HK-2 (cell line): ENCODE measurements around the gene KCNMA1.

Experiments
- DNase-seq: peaks from one replicate; pipeline ENCODE4 v3.0.0-alpha.2; 2018; ENCODE audit not compliant: unreplicated experiment

Gene KCNMA1

DNA sequence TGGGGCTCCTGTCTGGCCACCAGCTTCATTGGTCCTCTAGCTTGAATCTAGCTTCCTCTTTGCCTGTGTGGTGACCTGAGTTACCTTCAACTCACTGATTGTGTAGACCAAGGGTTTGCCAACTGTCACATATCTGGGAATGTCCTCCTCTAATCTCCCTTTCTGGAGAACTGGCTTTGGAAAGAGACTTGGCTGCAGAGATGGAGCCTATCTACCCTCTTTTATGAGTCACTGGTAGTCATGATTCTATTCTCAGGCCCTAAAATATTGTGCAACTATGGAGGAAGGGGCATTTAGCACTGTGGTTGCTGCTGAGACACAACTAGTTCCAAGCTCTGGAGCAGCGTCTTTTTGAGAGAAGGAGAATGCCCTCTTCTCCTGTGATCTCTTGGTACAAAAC lies 691.3 kb downstream of the KCNMA1 start:
- no peak for DNase-seq

GRCh38 chr10:76945166-76945565 lies 692.4 kb downstream of the KCNMA1 start:
- DNase-seq: no peak

DNA sequence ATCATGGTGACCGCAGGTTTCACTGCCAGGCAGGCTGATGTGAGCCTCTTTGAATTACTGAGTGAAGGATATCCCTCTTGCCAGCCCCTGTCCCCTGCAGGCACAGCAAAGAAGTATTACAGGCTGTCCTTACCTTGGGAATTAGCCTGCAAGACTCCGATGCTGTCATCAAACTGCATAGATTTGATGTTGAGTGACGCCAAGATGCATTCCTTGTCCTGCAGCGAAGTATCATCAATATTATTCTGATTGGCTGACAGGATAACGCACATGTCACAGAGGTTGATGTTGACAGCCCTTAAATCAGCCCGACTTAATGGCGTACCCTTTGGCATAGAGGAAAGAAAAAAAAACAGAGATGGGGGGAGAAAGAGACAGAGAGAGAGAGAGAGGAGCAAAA lies 693.0 kb downstream of the KCNMA1 start:
- no peak for DNase-seq

DNA sequence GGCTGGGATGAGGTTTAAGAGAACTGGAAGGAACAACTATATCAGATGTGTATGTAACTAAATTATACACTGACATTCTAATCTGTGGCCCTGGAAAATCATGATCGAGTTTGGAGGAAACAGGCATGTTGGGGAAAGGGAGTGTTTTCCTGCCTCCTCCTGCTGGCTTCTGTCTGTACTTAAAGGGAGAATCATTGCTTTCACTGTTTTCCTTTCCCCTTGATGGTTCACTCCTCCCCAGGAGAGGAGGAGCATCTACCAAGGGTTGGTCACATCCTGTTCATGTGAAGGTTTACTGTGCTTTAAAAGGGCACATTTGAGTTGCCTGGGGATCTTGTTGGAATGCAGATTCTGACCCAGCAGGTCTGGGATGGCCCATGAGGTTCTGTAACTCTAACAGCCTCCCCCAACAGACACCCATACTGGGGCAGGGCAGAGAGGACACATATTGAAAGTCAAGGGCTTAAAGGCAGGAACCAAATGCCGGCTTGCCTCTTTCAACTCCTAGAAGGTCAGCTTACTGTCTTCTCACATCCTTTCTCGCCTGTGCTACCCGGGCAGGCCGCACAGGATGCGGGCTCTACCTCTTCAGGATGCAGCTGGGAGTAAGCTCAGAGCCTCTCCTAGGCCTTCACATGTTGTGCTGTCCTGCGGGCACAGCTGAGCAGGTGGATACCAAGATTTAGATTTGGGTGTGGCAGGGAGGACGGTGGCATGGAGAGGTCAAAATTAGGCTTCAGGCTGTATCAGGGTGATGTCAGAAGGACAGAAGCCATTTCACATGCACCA lies 694.8 kb downstream of the KCNMA1 start:
- no peak for DNase-seq

DNA sequence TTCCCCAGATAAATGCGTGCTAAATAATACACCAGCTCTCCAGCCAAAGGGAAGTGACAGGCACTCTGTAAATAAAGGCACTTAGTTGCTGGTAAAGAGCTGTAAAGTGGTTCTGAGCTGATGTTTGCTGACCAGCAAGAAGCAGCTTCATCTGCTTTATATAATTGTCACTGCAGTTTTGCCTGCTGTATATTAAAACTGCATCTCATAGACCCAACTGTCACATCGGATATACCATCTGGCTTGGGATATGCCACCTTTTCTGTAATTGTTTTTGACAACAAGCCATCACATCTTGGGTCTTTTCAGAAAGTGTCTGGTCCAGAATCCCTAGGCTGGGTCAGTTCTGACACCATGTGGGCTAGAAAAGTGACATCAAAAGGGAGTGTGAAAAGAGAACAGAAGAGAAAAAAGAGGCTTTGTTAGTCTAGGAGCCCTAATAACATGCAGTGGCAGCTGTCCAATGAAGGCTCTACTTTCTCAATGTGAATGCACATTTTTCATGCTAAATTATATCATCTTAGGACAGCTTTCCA lies 697.6 kb downstream of the KCNMA1 start:
- no peak for DNase-seq

GRCh38 chr10:76937181-76937600 lies 700.4 kb downstream of the KCNMA1 start:
- no peak for DNase-seq

- DNase-seq: no peak
These were observed 701.5 kb downstream of the KCNMA1 start for GRCh38 chr10:76935941-76936613.

- no peak for DNase-seq
These were observed 709.0 kb downstream of the KCNMA1 start for GRCh38 chr10:76928565-76928964.

DNA sequence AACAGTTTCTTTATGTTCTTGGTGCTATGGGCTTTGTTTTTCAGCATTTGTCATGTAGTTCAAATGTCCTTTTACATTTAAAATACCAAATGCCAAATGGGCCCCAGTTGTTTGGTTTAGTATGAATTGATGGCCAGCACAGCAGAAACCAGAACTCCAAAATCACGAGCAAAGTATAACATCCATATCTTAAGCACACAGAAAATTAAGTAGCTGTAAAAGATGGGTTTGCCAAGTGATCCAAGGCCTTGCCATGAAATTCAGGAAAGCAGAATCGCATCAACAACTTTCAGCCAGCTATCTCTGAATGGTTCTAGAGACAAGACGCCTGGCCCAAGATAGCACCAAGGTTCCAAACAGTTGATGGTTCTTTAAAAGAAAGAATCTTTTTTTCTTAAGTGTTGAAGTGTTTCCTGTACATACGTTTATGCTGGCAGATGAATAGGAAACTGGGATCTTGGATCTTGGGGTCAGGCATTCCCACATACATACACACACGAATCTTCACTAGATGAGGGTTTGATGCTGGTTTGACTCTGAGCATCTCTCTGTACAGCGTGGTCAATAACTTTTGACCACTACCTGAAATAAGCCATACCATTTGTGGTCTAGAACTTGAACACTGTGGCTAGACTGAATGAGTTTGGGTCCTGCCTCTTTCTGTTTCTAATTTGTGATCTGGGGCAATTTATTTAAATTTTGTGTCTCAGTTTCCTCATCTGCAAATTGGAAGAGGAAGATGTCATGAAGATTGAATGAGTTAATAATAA lies 711.8 kb downstream of the KCNMA1 start:
- no peak for DNase-seq

GRCh38 chr10:76922666-76923065 lies 714.9 kb downstream of the KCNMA1 start:
- no peak for DNase-seq

DNA sequence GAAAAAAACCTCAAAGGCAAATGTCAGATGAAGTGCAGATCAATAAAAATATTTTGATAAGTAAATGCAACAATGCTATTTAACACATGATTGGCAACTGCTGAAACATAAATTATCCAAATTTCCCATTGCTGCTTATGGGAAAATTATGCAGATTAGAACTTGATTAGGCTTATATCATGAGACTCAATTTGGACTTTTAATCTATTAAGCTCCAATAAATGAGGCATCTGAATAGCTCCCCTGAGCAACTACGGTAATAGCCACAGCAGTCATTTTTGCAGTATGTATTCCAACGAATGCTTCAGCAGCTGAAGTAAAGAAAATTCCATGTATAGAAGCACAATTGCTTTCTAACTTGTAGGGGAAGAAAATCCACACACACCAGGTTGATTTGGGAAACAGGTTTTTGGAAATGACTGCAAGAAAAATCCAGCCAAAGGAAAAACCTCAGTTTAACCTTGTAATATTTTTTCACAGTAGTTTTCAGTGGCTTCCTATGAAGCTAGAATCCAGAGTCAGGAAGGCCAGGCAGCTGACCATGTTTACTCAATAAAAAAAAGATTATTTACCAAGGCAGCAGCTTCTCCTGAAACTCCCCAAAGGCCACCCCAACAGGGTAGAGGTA lies 716.1 kb downstream of the KCNMA1 start:
- DNase-seq: no peak

GRCh38 chr10:76920581-76920980 lies 717.0 kb downstream of the KCNMA1 start:
- no peak for DNase-seq

DNA sequence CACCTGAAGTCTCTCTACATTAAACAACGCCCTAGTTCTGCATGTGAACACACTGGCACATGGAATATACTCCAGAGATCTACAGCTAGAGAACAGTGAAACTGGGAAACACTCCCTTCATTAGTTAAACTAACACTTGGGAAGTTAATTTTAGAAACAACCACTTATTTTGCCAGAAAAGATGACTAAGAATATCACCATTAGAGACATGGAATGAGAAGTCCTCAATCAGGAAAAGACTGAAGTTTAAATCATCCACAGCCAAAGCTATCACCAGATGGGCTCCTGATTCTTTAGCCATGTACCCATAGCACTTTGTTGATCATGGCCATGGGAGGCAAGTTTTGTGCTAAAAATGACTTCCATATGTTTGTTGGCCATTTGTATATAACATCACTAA lies 719.5 kb downstream of the KCNMA1 start:
- DNase-seq: no peak

DNA sequence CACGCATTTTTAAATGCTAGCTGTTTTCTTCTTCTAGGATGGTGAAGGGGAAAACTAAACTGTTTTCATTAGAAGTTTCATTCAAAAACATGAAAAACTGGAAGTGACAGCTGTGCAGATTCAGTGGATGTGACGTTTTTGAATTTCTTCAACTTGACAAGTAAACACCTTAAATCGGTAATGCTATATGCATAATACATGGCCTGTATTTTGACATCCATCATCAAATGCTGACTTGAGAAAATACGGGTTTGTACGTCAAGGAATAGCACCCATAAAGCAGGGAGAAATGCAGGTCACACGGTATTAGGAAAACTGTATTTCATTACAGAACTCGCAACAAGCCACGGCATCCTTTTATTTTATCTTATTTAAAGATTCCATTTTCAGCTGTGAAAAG lies 720.5 kb downstream of the KCNMA1 start:
- DNase-seq: no peak

- DNase-seq: no peak
These were observed 721.1 kb downstream of the KCNMA1 start for GRCh38 chr10:76916536-76916935.

DNA sequence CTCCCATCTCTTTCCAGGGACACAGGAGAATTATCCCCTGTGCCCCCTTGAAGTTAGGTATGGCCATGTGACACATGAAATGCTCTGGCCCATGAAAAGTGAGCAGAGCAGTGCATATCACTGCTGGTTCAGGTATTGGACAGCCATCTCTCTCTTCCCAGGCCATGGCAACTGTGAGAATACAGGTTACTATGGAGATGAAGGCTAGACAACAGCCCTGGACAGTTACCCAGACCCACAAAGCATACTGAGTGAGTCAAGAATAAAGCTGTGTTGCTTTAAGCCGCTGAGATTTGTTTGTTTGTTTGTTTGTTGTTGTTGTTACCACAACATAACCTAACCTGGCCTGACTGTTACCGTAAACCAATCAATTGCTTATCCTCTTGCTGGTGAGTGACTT lies 722.3 kb downstream of the KCNMA1 start:
- no peak for DNase-seq

DNA sequence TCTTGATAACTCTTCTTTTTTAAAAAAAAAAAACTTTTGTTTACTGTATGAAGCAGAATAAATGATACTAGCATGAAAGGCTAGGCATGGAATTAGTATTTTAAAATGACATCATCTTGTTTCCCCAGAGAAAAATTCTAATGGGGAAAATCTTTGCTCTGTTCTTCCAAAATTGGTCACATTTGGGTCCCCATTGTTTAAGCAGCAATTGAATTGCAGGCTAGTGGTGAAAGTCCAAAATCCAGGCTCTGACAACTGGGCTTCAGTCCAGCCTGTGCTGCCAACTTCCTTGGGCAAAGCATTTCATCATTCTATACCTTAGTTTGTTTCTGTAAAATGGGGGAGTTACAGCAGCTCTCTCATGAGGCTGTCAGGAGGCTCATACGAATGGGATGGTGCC lies 726.4 kb downstream of the KCNMA1 start:
- DNase-seq: no peak

DNA sequence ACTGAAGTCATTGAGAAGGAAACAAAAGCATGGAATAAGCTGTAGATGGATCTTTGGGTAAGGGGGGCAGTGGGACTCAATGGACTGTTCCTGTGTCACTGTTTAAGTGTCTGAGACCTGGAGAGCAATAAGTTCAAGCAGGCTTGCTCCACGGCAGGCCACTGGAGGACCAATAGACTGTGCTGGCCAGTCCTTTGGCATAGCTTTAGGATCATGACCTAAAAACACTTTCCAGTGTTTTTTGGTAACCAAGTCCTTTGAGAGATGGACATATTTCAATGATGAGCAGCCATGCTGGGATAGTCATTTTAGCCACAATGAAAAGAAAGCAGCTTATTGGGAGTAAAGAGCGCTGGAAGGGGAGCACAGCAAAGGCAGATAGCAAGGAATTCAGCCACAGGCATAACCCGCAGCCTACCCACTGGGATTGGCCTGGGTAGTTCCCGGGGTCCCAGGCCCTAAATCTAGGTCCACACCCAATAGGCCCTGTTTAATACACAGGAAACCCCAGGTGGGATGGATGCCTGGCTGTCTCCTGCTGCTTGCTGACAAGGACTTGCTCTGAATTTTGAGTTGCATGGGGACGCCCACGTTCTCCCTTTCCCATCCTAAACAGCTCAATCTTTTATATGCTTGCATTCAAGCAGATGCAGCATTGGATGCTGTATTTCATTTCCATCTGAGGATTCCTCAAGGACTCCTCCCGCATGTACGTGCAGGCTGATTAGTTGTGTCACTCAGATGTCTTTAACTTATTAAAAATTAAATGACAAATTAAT lies 727.2 kb downstream of the KCNMA1 start:
- DNase-seq: no peak

DNA sequence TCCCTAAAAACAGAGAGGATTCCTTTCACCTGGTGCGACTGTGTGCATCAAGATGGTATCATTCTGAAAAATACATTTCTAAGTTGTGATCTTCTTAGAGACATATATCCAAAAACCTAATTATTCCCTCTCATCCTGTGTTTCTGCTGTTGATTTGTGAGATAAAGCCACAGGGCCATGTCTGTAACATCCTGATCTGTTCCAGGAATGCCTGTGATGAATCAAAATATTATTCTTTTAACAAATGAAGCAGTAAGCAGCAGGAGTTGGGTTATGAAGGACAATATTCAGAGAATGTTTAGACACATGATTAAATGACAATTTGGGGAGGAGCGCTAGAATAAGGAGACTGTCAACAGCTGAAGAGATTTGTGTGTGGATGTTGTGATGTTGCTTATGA lies 731.4 kb downstream of the KCNMA1 start:
- no peak for DNase-seq

GRCh38 chr10:76905251-76905650 lies 732.4 kb downstream of the KCNMA1 start:
- DNase-seq: no peak

DNA sequence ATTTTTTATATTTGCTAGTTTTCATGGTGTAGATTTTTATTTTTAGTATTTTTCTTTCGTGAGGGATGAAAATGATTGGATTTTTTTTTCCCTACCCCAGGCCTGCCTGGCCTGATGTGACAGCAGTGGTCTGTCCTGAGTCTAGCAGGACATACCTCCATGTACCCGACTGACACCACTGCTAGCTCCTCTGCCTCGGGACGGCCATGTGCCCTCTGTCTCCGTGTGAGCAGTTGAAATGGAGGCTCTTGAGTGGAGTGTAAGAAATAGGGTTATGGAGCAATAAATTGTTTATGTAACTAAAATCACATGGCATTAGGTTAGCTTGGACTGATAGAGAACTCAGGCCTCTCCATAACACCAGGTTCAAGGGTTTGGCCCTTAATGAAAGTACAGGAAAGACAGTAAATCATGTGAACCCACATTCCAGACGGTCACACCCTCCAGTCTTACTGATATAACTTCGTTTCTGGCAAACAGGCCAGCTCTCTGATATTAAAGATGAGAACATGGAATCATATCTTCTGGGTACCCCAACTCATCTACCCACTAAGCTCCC lies 734.1 kb downstream of the KCNMA1 start:
- no peak for DNase-seq
